Astrocyte (in vitro differentiated cells and primary cell): Measurements from ENCODE around the gene GPHN.

Experiments used
- CTCF ChIP-seq: IDR thresholded peaks from 2 replicates; pipeline ENCODE4 v1.5.1; 2011; ENCODE audit warnings: low read depth, mild to moderate bottlenecking, inconsistent platforms, low read length, moderate library complexity; ENCODE audit not compliant: insufficient read depth
- EZH2 ChIP-seq: IDR thresholded peaks from 2 replicates; pipeline ENCODE4 v1.6.1; 2012; ENCODE audit warnings: mild to moderate bottlenecking, low read length, inconsistent platforms; ENCODE audit not compliant: insufficient read depth

GRCh38 chr14:67129768-67130167, 621.8 kb downstream of the GPHN start:
- TF ChIP-seq CTCF (no peak), EZH2 (no peak)
